Astrocyte (in vitro differentiated cells and primary cell): Measurements from ENCODE around the gene MEI4.

ENCODE experiments used
- CTCF ChIP-seq: IDR thresholded peaks from 2 replicates; pipeline ENCODE4 v1.5.1; 2011; ENCODE audit warnings: low read depth, mild to moderate bottlenecking, inconsistent platforms, low read length, moderate library complexity; ENCODE audit not compliant: insufficient read depth
- EZH2 ChIP-seq: IDR thresholded peaks from 2 replicates; pipeline ENCODE4 v1.6.1; 2012; ENCODE audit warnings: mild to moderate bottlenecking, low read length, inconsistent platforms; ENCODE audit not compliant: insufficient read depth

GRCh38 chr6:77626426-77626825, 26.4 kb upstream of the MEI4 start:
- TF ChIP-seq CTCF (no peak), EZH2 (no peak)
